ENCODE data around the gene IL26. TPM values are rescaled to one million over a fixed set of nuclear protein-coding genes. Genes with fewer than 3 reads are reported as not detected.

The IL26 gene
- total RNA-seq, 1 experiment from 2014 or later: not detected

GRCh38 chr12:68163560-68164081 is 62.0 kb downstream of the IL26 start:
- CTCF ChIA-PET: no interaction called here
- no peaks in the 10 kb centered on the region for H3K4me1 Mint-ChIP-seq (ENCODE audit: low read depth, unreplicated experiment)
- no peaks in the 10 kb centered on the region for H3K36me3 Mint-ChIP-seq (ENCODE audit: insufficient read depth, unreplicated experiment)

GRCh38 chr12:68162374-68162773 is 63.2 kb downstream of the IL26 start:
- no peaks in the 10 kb centered on the region for H3K4me1 Mint-ChIP-seq (ENCODE audit: low read depth, unreplicated experiment)
- H3K27me3 Mint-ChIP-seq (ENCODE audit: unreplicated experiment): peaks cover 27% of the 10 kb centered on the region
- CTCF ChIA-PET: no interaction called here
- no TSS peak for BruUV-seq (replicated peaks)
- no peak for TF ChIP-seq CTCF (IDR thresholded peaks at IDR 0.05; ENCODE audit: unreplicated experiment)
- intact Hi-C loops (cut with micrococcal nuclease; ENCODE audit: unreplicated experiment): no loop called here
- H3K27ac Mint-ChIP-seq (ENCODE audit: unreplicated experiment): no peak overlapping the region
- no peaks in the 10 kb centered on the region for H3K36me3 Mint-ChIP-seq (ENCODE audit: insufficient read depth, unreplicated experiment)
- no peaks in the 10 kb centered on the region for H3K9me3 Mint-ChIP-seq (ENCODE audit: low read depth, unreplicated experiment)
- no peak overlapping the region for H3K4me3 Mint-ChIP-seq (ENCODE audit: low read depth, unreplicated experiment)
- DNase-seq: no peak

More at GRCh38 chr12:68163560-68164081, 62.0 kb downstream of the IL26 start:
- Mint-ChIP-seq H3K4me3 (ENCODE audit: low read depth, unreplicated experiment) (no peak overlapping the region), H3K9me3 (ENCODE audit: low read depth, unreplicated experiment) (no peaks in the 10 kb centered on the region), H3K27ac (ENCODE audit: unreplicated experiment) (no peak overlapping the region), H3K27me3 (ENCODE audit: unreplicated experiment) (peaks cover 19% of the 10 kb centered on the region)
- BruUV-seq (replicated peaks): no TSS peak
- no peak for TF ChIP-seq CTCF (IDR thresholded peaks at IDR 0.05; ENCODE audit: unreplicated experiment)
- intact Hi-C loops (cut with micrococcal nuclease; ENCODE audit: unreplicated experiment): no loop called here
- DNase-seq: no peak

- DNase-seq: no peak
- H3K27ac Mint-ChIP-seq (ENCODE audit: unreplicated experiment): no peak within 1 kb of the TSS
- no peaks in the 10 kb centered on the region for H3K9me3 Mint-ChIP-seq (ENCODE audit: low read depth, unreplicated experiment)
- BruUV-seq (replicated peaks): no TSS peak
- intact Hi-C loops (cut with micrococcal nuclease; ENCODE audit: unreplicated experiment): loop anchor here (10.0 kb wide), 1 partner anchor 95 kb away; no protein-coding TSS in a partner anchor
- H3K36me3 Mint-ChIP-seq (ENCODE audit: insufficient read depth, unreplicated experiment): no peaks in the 10 kb centered on the region
- no peak within 1 kb of the TSS for H3K4me3 Mint-ChIP-seq (ENCODE audit: low read depth, unreplicated experiment)
- CTCF ChIA-PET: interaction anchor here (1.5 kb wide), 1 partner anchor 8 kb away, joined by 3 read pairs; no protein-coding TSS in a partner anchor
- peaks cover 44% of the 10 kb centered on the region for H3K27me3 Mint-ChIP-seq (ENCODE audit: unreplicated experiment)
- no peak for TF ChIP-seq CTCF (IDR thresholded peaks at IDR 0.05; ENCODE audit: unreplicated experiment)
- no peaks in the 10 kb centered on the region for H3K4me1 Mint-ChIP-seq (ENCODE audit: low read depth, unreplicated experiment)
Measured at GRCh38 chr12:68159681-68160304, 65.8 kb downstream of the IL26 start, which contains the start of gene IFNG. IFNG (minus strand) TSS chr12:68159740; CDS start chr12:68159615, 125 bp downstream.

GRCh38 chr12:68158432-68158831 is 67.2 kb downstream of the IL26 start:
- no TSS peak for BruUV-seq (replicated peaks)
- intact Hi-C loops (cut with micrococcal nuclease; ENCODE audit: unreplicated experiment): loop anchor here (10.0 kb wide), 1 partner anchor 94 kb away; no protein-coding TSS in a partner anchor
- H3K9me3 Mint-ChIP-seq (ENCODE audit: low read depth, unreplicated experiment): no peaks in the 10 kb centered on the region
- H3K4me3 Mint-ChIP-seq (ENCODE audit: low read depth, unreplicated experiment): no peak overlapping the region
- H3K27me3 Mint-ChIP-seq (ENCODE audit: unreplicated experiment): peaks cover 44% of the 10 kb centered on the region
- peak; percentile 18 for DNase-seq
- H3K27ac Mint-ChIP-seq (ENCODE audit: unreplicated experiment): no peak overlapping the region
- no peaks in the 10 kb centered on the region for H3K36me3 Mint-ChIP-seq (ENCODE audit: insufficient read depth, unreplicated experiment)
- CTCF ChIA-PET: interaction anchor here (0.7 to 3.2 kb wide), 7 partner anchors 9 to 156 kb away, joined by 3 to 22 read pairs (median 3); no protein-coding TSS in a partner anchor
- no peaks in the 10 kb centered on the region for H3K4me1 Mint-ChIP-seq (ENCODE audit: low read depth, unreplicated experiment)
- TF ChIP-seq CTCF (IDR thresholded peaks at IDR 0.05; ENCODE audit: unreplicated experiment): no peak
